Measurements from ENCODE around the gene ZNF438.

DNA sequence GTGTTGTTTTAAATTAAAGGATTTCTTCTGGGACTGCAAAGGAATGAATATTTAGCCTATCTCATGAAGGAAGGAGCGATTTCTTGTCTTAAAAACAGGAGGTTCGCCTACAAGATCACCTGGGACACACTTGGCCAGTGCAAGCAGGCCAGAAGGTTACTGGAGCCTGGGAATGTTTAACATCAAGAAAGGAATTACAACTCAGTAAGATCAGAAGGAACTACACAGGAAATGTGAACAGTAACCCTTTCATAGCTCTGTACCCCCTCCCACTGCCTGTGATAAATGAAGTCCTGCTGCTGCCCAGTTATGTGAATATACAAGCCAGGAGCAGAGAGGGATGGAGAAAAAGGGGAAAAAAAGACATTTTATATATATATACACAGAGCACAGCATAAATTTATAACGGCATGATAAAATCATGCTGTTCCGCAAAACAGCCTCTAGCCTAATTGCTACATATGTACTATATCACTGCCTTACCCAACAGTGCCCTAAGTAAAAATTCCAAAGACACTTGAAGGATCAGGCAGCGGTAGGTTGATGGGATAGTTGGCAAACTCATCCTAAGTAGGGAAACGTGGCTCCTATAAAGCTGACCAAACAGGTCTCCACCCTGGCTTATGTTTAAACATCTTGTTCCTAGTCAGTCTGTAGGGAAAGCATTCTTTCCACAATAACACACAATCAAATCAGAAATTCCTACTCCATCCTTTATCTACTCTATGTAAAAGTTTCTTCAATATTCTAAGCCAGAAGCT lies 63.8 kb downstream of the ZNF438 start:
- TF ChIP-seq CTCF (IDR thresholded peaks at IDR 0.05; ENCODE audit: borderline replicate concordance, extremely low read depth, low read length, poor library complexity, severe bottlenecking) (no peak), EZH2 (IDR thresholded peaks at IDR 0.05; ENCODE audit: borderline replicate concordance, low read depth, low read length, severe bottlenecking) (no peak)
